H1 (cell line): ENCODE results near the gene CACNA1C. TPM values are rescaled to one million over a fixed set of nuclear protein-coding genes. Genes with fewer than 3 reads are reported as not detected.

ENCODE experiments used
- CTCF ChIA-PET: fragments of 300-600 bp; sonication (Branson Sonifier 250); formaldehyde crosslinking; loops from one replicate; lab custom pipeline; 2021; ENCODE audit not compliant: partially characterized antibody; lab: Charles Lee
- POLR2A ChIA-PET: fragments of 300-600 bp; sonication (Branson Sonifier 250); formaldehyde crosslinking; loops from one replicate; lab custom pipeline; 2021; ENCODE audit warnings: inconsistent platforms; ENCODE audit not compliant: partially characterized antibody; lab: Charles Lee
- DNase-seq, 2 experiments: peaks; one replicate each; pipeline versions ENCODE4 v3.0.0 to v3.0.0-alpha.2; 2010 to 2022; ENCODE audit warnings: low spot score in 2 of 2, low read depth in 1 of 2, mixed read lengths in 1 of 2
- FAIRE-seq: peaks from 2 replicates; lab custom pipeline; 2011; peaks lifted over from hg19 to GRCh38; lab: Jason Lieb, UNC
- H2AFZ ChIP-seq: 2 replicates; pipeline ENCODE4 v1.8.1; 2012; ENCODE audit warnings: low read length, inconsistent platforms
- H2AK5ac ChIP-seq: 2 replicates; pipeline ENCODE4 v1.6.1; 2013; ENCODE audit warnings: low read depth, low read length
- H2BK120ac ChIP-seq: replicated peaks from 2 replicates; pipeline ENCODE3; 2013; ENCODE audit warnings: low read depth, low read length, inconsistent platforms
- H2BK12ac ChIP-seq: 2 replicates; pipeline ENCODE4 v1.6.1; 2013; ENCODE audit warnings: low read depth, low read length
- H2BK15ac ChIP-seq: 2 replicates; pipeline ENCODE4 v1.6.1; 2013; ENCODE audit warnings: low read length
- H2BK20ac ChIP-seq: 2 replicates; pipeline ENCODE4 v1.6.1; 2013; ENCODE audit warnings: low read length
- H2BK5ac ChIP-seq: 2 replicates; pipeline ENCODE4 v1.6.1; 2013; ENCODE audit warnings: low read depth, low read length
- H3K14ac ChIP-seq: 2 replicates; pipeline ENCODE4 v1.6.1; 2013; ENCODE audit warnings: inconsistent platforms; ENCODE audit not compliant: insufficient read length
- H3K18ac ChIP-seq: 2 replicates; pipeline ENCODE4 v1.6.1; 2013; ENCODE audit warnings: low read length; ENCODE audit errors: extremely low read depth
- H3K23ac ChIP-seq: 2 replicates; pipeline ENCODE4 v1.6.1; 2013; ENCODE audit warnings: inconsistent platforms; ENCODE audit not compliant: insufficient read length
- H3K23me2 ChIP-seq: 2 replicates; pipeline ENCODE4 v1.6.1; 2013; ENCODE audit warnings: low read depth, low read length
- H3K27ac ChIP-seq: 2 replicates; pipeline ENCODE4 v1.6.1; 2011; ENCODE audit warnings: low read depth, low read length, inconsistent platforms
- H3K27me3 ChIP-seq, 4 experiments: replicated peaks in 1 of 4; 1 replicate in 1 of 4; 2 replicates in 3 of 4; pipeline versions ENCODE4 v1.6.1 to v1.8.1; 2011 to 2013; ENCODE audit warnings: low read length in 3 of 4, mild to moderate bottlenecking in 3 of 4, inconsistent platforms in 2 of 4, mixed read lengths in 2 of 4, moderate library complexity in 1 of 4; ENCODE audit not compliant: control insufficient read depth in 3 of 4, insufficient read depth in 3 of 4; ENCODE audit errors: extremely low read depth in 1 of 4
- H3K36me3 ChIP-seq, 4 experiments: 2 replicates each; pipeline versions ENCODE4 v1.6.1 to v1.8.1; 2011 to 2013; ENCODE audit warnings: mild to moderate bottlenecking in 4 of 4, low read length in 3 of 4, moderate library complexity in 2 of 4, control low read depth in 1 of 4, inconsistent platforms in 1 of 4; ENCODE audit not compliant: insufficient read depth in 4 of 4, control insufficient read depth in 2 of 4
- H3K4ac ChIP-seq: replicated peaks from 2 replicates; pipeline ENCODE3; 2013; ENCODE audit warnings: low read length, low read depth, mixed read lengths, inconsistent platforms; ENCODE audit not compliant: insufficient read length
- H3K4me1 ChIP-seq, 4 experiments: replicated peaks in 1 of 4; 1 replicate in 1 of 4; 2 replicates in 3 of 4; pipeline versions ENCODE4 v1.6.1 to v1.8.1; 2011 to 2013; ENCODE audit warnings: low read length in 3 of 4, inconsistent platforms in 2 of 4, mixed read lengths in 1 of 4; ENCODE audit not compliant: insufficient read depth in 4 of 4, control insufficient read depth in 3 of 4
- H3K4me2 ChIP-seq, 2 experiments: 2 replicates each; pipeline versions ENCODE4 v1.6.1 to v1.8.1; 2011 to 2013; ENCODE audit warnings: low read depth in 2 of 2, low read length in 2 of 2, control low read depth in 1 of 2, inconsistent platforms in 1 of 2, mild to moderate bottlenecking in 1 of 2; ENCODE audit not compliant: insufficient read depth in 1 of 2
- H3K4me3 ChIP-seq, 4 experiments: fragments of 200-600, 300-600 bp in 1 of 4; sonication (generic), shearing (Covaris generic), sonication (Bioruptor Twin) in 1 of 4; 2 replicates each; pipeline versions ENCODE4 v1.5.1 to v1.8.1; 2011 to 2016; ENCODE audit warnings: low read length in 4 of 4, low read depth in 3 of 4, control low read depth in 2 of 4, inconsistent platforms in 2 of 4, mild to moderate bottlenecking in 2 of 4, mixed read lengths in 1 of 4, moderate library complexity in 1 of 4; ENCODE audit not compliant: insufficient read depth in 2 of 4; ENCODE audit errors: extremely low read depth in 1 of 4
- H3K56ac ChIP-seq: replicated peaks from 2 replicates; pipeline ENCODE3; 2013; ENCODE audit warnings: low read depth, mild to moderate bottlenecking, mixed read lengths, low read length, inconsistent platforms; ENCODE audit not compliant: insufficient read length
- H3K79me1 ChIP-seq: 2 replicates; pipeline ENCODE4 v1.6.1; 2013; ENCODE audit warnings: low read depth, low read length, control low read depth
- H3K79me2 ChIP-seq, 2 experiments: 2 replicates each; pipeline versions ENCODE4 v1.6.1 to v1.8.1; 2012 to 2013; ENCODE audit warnings: low read length in 2 of 2, mild to moderate bottlenecking in 2 of 2, inconsistent platforms in 1 of 2; ENCODE audit not compliant: insufficient read depth in 2 of 2, control insufficient read depth in 1 of 2
- H3K9ac ChIP-seq, 4 experiments: replicated peaks in 1 of 4; 1 replicate in 1 of 4; 2 replicates in 3 of 4; pipeline versions ENCODE4 v1.6.1 to v1.8.1; 2011 to 2013; ENCODE audit warnings: low read depth in 3 of 4, low read length in 3 of 4, control low read depth in 2 of 4, mild to moderate bottlenecking in 2 of 4, moderate library complexity in 2 of 4, inconsistent platforms in 1 of 4; ENCODE audit errors: extremely low read depth in 1 of 4
- H3K9me3 ChIP-seq, 2 experiments: 2 replicates each; pipeline versions ENCODE4 v1.6.1 to v1.8.1; 2012 to 2013; ENCODE audit warnings: mild to moderate bottlenecking in 2 of 2, moderate library complexity in 2 of 2, control low read depth in 1 of 2, inconsistent platforms in 1 of 2, low read depth in 1 of 2, low read length in 1 of 2, mixed read lengths in 1 of 2; ENCODE audit not compliant: insufficient read depth in 2 of 2
- H4K20me1 ChIP-seq, 2 experiments: replicated peaks in 1 of 2; 2 replicates each; pipeline versions ENCODE3 to v1.8.1; 2011 to 2013; ENCODE audit warnings: inconsistent platforms in 2 of 2, low read length in 2 of 2, mild to moderate bottlenecking in 1 of 2; ENCODE audit not compliant: insufficient read depth in 2 of 2, control insufficient read depth in 1 of 2
- H4K5ac ChIP-seq: 2 replicates; pipeline ENCODE4 v1.6.1; 2013; ENCODE audit warnings: low read length, low read depth, mixed read lengths, inconsistent platforms; ENCODE audit not compliant: insufficient read length
- H4K8ac ChIP-seq: 2 replicates; pipeline ENCODE4 v1.8.0; 2013; ENCODE audit warnings: mild to moderate bottlenecking, moderate library complexity, low read length, inconsistent platforms; ENCODE audit not compliant: insufficient read depth; ENCODE audit errors: extremely low read depth
- H4K91ac ChIP-seq: replicated peaks from 2 replicates; pipeline ENCODE3; 2013; ENCODE audit warnings: low read length, mixed read lengths, inconsistent platforms; ENCODE audit not compliant: insufficient read length
- EZH2 ChIP-seq: fragments of 200-600 bp; sonication (generic); IDR thresholded peaks from 2 replicates; pipeline ENCODE4 v1.7.1; 2012; ENCODE audit warnings: low read depth, mild to moderate bottlenecking, moderate library complexity, low read length, inconsistent platforms; ENCODE audit not compliant: severe bottlenecking
- FOSL1 ChIP-seq: IDR thresholded peaks from 2 replicates; pipeline ENCODE4 v1.6.1; 2011; ENCODE audit warnings: mild to moderate bottlenecking, low read depth, low read length, moderate library complexity; ENCODE audit not compliant: insufficient read depth
- HDAC2 ChIP-seq, 2 experiments: fragments of 300-600 bp in 1 of 2; sonication (generic) in 1 of 2; IDR thresholded peaks; 2 replicates each; pipeline ENCODE4 v1.6.1; 2011 to 2012; ENCODE audit warnings: low read depth in 2 of 2, low read length in 2 of 2, mild to moderate bottlenecking in 2 of 2, moderate library complexity in 2 of 2, borderline replicate concordance in 1 of 2, inconsistent platforms in 1 of 2
- RXRA ChIP-seq: IDR thresholded peaks from 2 replicates; pipeline ENCODE4 v1.6.1; 2011; ENCODE audit warnings: low read depth, mild to moderate bottlenecking, low read length, moderate library complexity; ENCODE audit not compliant: insufficient read depth
- WGBS, 2 experiments: shearing (Covaris generic) in 1 of 2; methylation state at CpG; one replicate each; pipeline versions ENCODE4 v1.1.6 to v1.1.7; 2013 to 2015; ENCODE audit warnings: low lambda C conversion rate in 2 of 2, mixed read lengths in 2 of 2, inconsistent platforms in 1 of 2, low coverage in 1 of 2, missing lambda C conversion rate in 1 of 2; ENCODE audit not compliant: insufficient replicate concordance in 2 of 2, insufficient coverage in 1 of 2, insufficient read length in 1 of 2; ENCODE audit errors: extremely low coverage in 1 of 2, missing lambda C conversion rate in 1 of 2; 5-methylcytosine and 5-hydroxymethylcytosine counted together
- polyA plus RNA-seq, 7 experiments: library from polyadenylated mRNA; depleted of rRNA in 3 of 7; stranded (reverse) in 5 of 7; unstranded in 2 of 7; fragments of >200 nt in 5 of 7; fragments of 200-250 nt in 2 of 7; gene quantifications; 1 replicate in 5 of 7; 2 replicates in 1 of 7; 4 replicates in 1 of 7; pipeline versions ENCODE4 v1.2.1 to v1.2.3, GENCODE V29; 2011 to 2013; ENCODE audit warnings: missing spikeins in 2 of 7, mixed read lengths in 2 of 7
- total RNA-seq: library from RNA; stranded (reverse); fragmentation: NEBNext Ultra II Directional; extraction: Animal tissue kit (Norgen Biotek cat#: 25700); gene quantifications from 2 replicates; pipeline ENCODE4 v1.2.1, GENCODE V29; 2021
- TF ChIP-seq, protein P1 (sequence below): IDR thresholded peaks from 2 replicates; pipeline ENCODE4 v1.6.1; 2012; ENCODE audit warnings: inconsistent platforms

CACNA1C gene
- total and polyA plus RNA-seq, 2 of the 8 experiments (the other 6 are each of a cell fraction or from before 2014, with no cell fraction given) = 1.3 TPM

DNA sequence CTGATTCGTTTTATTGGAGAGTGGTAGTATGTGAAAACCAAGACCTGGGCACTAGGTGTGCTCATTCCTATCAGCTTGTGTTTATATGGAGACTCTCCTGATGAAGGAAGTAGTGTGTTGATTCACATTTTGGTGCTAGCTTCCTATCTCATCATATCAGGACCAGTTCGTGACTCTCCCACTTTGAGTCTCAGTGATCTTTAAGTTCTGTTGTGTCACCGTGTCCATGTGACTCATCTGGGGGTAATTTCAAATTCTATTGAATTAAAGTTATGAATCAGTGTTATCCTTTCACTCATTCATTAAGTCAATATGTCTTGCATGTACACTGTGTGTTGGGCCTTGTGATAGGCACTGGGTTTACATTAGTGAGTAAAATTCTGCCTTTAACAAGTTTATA, 180.2 kb downstream of the CACNA1C start:
- 73% methylated on average over 3 of the region's 3 CpGs; no CpG with 5 or more reads in 1 of the 2 experiments for WGBS, 2 experiments
- POLR2A ChIA-PET = no interaction called here
- TF ChIP-seq FOSL1 (no peak), HDAC2 (IDR thresholded peaks at IDR 0.05; ENCODE audit: borderline replicate concordance in 1 of 2, low read depth in 2 of 2, low read length in 2 of 2) (no peak), EZH2 (no peak), RXRA (no peak)
- TF ChIP-seq, protein P1, sequence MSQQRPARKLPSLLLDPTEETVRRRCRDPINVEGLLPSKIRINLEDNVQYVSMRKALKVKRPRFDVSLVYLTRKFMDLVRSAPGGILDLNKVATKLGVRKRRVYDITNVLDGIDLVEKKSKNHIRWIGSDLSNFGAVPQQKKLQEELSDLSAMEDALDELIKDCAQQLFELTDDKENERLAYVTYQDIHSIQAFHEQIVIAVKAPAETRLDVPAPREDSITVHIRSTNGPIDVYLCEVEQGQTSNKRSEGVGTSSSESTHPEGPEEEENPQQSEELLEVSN = no peak

More for the DNA sequence above, 180.2 kb downstream of the CACNA1C start:
- Histone ChIP-seq H3K56ac (no peak overlapping the region), H3K36me3 (no peaks in the 10 kb centered on the region), H4K20me1 (peaks cover 0 to 2% of the 10 kb centered on the region in 2 experiments), H2BK120ac (no peak overlapping the region), H2AFZ (no peak overlapping the region), H3K4ac (no peak overlapping the region), H3K14ac (no peak overlapping the region), H3K4me1 (peaks cover 0 to 2% (median 0%) of the 10 kb centered on the region in 4 experiments; a peak in 1 of 7 replicates), H4K5ac (no peak overlapping the region), H2BK20ac (no peak overlapping the region), H3K18ac (no peak overlapping the region), H3K23ac (no peak overlapping the region), H3K4me2 (no peak overlapping the region), H3K4me3 (no peak overlapping the region), H3K9ac (no peak overlapping the region; a peak in 1 of 7 replicates), H4K91ac (no peak overlapping the region), H2BK15ac (no peak overlapping the region), H3K79me2 (no peaks in the 10 kb centered on the region), H2AK5ac (no peak overlapping the region), H3K27ac (no peak overlapping the region), H4K8ac (no peak overlapping the region), H3K79me1 (no peaks in the 10 kb centered on the region), H2BK12ac (no peak overlapping the region), H3K23me2 (no peaks in the 10 kb centered on the region), H3K27me3 (no peaks in the 10 kb centered on the region), H2BK5ac (no peak overlapping the region), H3K9me3 (0 out of 4 replicates have a peak, but pooled peaks cover 0 to 2% of the 10 kb centered on the region in 2 experiments)
- CTCF ChIA-PET = interaction anchor here (0.8 kb wide), 1 partner anchor 175 kb away, joined by 5 read pairs; no protein-coding TSS in a partner anchor
- DNase-seq (no peak), FAIRE-seq (no peak)
